Large intestine (tissue), 3 donors: ENCODE results near the gene FUT7. TPM values are rescaled to one million over a fixed set of nuclear protein-coding genes. Genes with fewer than 3 reads are reported as not detected.
"Not testable (repeated sequence)": the region's sequence is repeated elsewhere in the genome, so short reads cannot be mapped to it uniquely, and the experiment has no call there.

Experiments used
- DNase-seq, 2 donors: peaks; one replicate each; pipeline versions ENCODE4 v3.0.0 to v3.0.0-alpha.2; 2013
- H3K27ac ChIP-seq: one replicate; pipeline ENCODE4 v1.5.1; 2013; ENCODE audit warnings: low read length
- H3K27me3 ChIP-seq: 2 replicates; pipeline ENCODE4 v1.6.1; 2013; ENCODE audit warnings: low read length; ENCODE audit not compliant: control insufficient read depth, insufficient read depth
- H3K36me3 ChIP-seq: 2 replicates; pipeline ENCODE4 v1.6.1; 2013; ENCODE audit warnings: low read length; ENCODE audit not compliant: control insufficient read depth, insufficient read depth
- H3K4me1 ChIP-seq: one replicate; pipeline ENCODE4 v1.6.1; 2013; ENCODE audit warnings: low read length; ENCODE audit not compliant: control insufficient read depth, insufficient read depth
- H3K4me3 ChIP-seq: one replicate; pipeline ENCODE4 v1.5.1; 2013; ENCODE audit warnings: low read length
- H3K9me3 ChIP-seq: one replicate; pipeline ENCODE4 v1.6.1; 2013; ENCODE audit warnings: mild to moderate bottlenecking, low read depth, low read length, moderate library complexity; ENCODE audit not compliant: control insufficient read depth
- WGBS: methylation state at CpG from one replicate; pipeline ENCODE4 v1.1.5; 2013; ENCODE audit warnings: low lambda C conversion rate; ENCODE audit not compliant: insufficient coverage; 5-methylcytosine and 5-hydroxymethylcytosine counted together
- polyA plus RNA-seq: library from polyadenylated mRNA; unstranded; fragments of 120-200 nt; gene quantifications from one replicate; pipeline ENCODE4 v1.2.1, GENCODE V29; 2013

FUT7 gene
- polyA plus RNA-seq, 1 donor: 0.69 TPM

DNA sequence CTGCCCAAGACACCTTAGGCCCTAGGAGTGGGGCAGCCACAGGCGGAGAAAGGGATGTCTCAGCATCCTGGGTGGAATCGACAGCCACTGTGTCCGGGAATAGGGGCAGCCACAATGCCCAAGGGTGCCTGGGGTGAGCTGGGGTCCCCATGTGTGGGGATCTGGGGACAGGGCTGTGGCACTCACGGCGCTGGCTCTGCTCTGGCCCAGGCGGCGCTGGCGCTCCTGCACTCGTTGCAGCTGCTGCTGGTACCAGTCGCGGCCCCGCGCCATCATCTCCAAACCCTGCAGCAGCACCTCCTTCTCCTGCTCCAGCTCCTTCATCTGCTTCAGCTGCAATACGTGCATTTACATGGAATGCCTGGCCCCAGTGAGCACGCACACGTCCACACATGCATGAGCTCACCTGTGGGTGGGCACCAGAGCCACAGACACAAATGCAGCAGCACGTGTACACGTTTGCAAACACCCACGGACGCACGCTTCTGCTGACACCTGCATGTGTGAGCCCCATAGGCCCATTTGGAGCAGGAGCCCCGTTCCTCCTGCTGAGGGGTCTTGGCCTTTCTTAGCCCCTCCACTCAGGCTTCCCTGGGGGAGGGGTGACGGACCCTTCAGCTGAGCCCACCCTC lies 33.6 kb upstream of the FUT7 start:
- Histone ChIP-seq H3K36me3 (peaks cover 2% of the 10 kb centered on the region), H3K4me3 (no peak overlapping the region), H3K9me3 (no peaks in the 10 kb centered on the region), H3K27me3 (peaks cover 4% of the 10 kb centered on the region), H3K27ac (no peak overlapping the region), H3K4me1 (peaks cover 20% of the 10 kb centered on the region)
- no CpG with 5 or more reads among the region's 23 CpGs for WGBS
- DNase-seq: no peak

DNA sequence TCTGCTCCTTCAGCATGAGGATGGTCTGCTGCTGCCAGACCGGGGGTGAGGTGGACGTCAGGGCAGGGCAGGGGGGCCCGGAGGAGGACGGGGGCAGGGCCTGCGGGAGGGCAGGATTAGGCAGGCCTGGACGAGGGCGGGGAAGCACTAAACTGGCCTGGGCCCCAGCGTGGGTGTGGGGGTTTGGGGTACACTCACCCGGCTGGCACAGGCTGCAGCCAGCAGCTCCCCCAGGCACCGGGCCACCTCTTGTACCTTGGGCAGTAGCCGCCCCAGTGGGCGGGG lies 32.9 kb upstream of the FUT7 start:
- no peak for DNase-seq
- no CpG with 5 or more reads among the region's 12 CpGs for WGBS
- Histone ChIP-seq H3K4me3 (no peak overlapping the region), H3K4me1 (peaks cover 20% of the 10 kb centered on the region), H3K27ac (no peak overlapping the region), H3K27me3 (peaks cover 4% of the 10 kb centered on the region), H3K9me3 (no peaks in the 10 kb centered on the region), H3K36me3 (peaks cover 2% of the 10 kb centered on the region)

GRCh38 chr9:137064027-137064879 lies 32.4 kb upstream of the FUT7 start:
- Histone ChIP-seq H3K4me3 (no peak overlapping the region), H3K36me3 (peaks cover 2% of the 10 kb centered on the region), H3K4me1 (peaks cover 16% of the 10 kb centered on the region), H3K27me3 (no peaks in the 10 kb centered on the region), H3K9me3 (no peaks in the 10 kb centered on the region), H3K27ac (no peak overlapping the region)
- no CpG with 5 or more reads among the region's 55 CpGs for WGBS
- DNase-seq: no peak

- Histone ChIP-seq H3K36me3 (peaks cover 2% of the 10 kb centered on the region), H3K27ac (no peak overlapping the region), H3K4me1 (peaks cover 8% of the 10 kb centered on the region), H3K9me3 (no peaks in the 10 kb centered on the region), H3K4me3 (no peak overlapping the region), H3K27me3 (no peaks in the 10 kb centered on the region)
- WGBS: no CpG with 5 or more reads among the region's 26 CpGs
- no peak for DNase-seq
Measured at GRCh38 chr9:137063311-137064026, 31.6 kb upstream of the FUT7 start.

DNA sequence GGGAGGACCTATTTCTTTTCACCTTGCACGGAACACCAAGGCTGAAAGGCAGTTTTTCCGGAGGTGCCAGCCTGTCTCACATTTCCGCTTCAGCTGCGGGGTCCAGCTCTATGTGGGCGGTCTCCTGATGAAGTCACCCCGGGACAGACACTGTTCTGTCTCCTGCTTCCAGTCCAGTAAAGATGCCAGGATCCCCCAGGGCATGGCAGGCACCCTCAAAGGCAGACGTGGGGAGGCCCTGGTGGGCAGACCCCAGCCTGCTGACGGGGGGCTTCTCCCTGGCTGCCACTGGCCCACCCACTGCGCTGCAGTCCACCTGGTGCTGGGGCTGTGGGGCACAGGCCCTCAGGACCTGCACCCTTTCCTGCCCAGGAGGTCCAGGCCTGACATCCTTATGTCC lies 30.9 kb upstream of the FUT7 start:
- DNase-seq, H3K4me3 ChIP-seq, H3K4me1 ChIP-seq, H3K36me3 ChIP-seq, H3K27me3 ChIP-seq, H3K27ac ChIP-seq, H3K9me3 ChIP-seq: not testable (repeated sequence)
- WGBS: no CpG with 5 or more reads among the region's 9 CpGs

GRCh38 chr9:137062384-137062783 lies 30.5 kb upstream of the FUT7 start:
- DNase-seq: no peak
- Histone ChIP-seq H3K36me3 (peaks cover 2% of the 10 kb centered on the region), H3K4me3 (no peak overlapping the region), H3K27me3 (no peaks in the 10 kb centered on the region), H3K4me1 (no peaks in the 10 kb centered on the region), H3K9me3 (no peaks in the 10 kb centered on the region), H3K27ac (no peak overlapping the region)
- no CpG with 5 or more reads among the region's 15 CpGs for WGBS

DNA sequence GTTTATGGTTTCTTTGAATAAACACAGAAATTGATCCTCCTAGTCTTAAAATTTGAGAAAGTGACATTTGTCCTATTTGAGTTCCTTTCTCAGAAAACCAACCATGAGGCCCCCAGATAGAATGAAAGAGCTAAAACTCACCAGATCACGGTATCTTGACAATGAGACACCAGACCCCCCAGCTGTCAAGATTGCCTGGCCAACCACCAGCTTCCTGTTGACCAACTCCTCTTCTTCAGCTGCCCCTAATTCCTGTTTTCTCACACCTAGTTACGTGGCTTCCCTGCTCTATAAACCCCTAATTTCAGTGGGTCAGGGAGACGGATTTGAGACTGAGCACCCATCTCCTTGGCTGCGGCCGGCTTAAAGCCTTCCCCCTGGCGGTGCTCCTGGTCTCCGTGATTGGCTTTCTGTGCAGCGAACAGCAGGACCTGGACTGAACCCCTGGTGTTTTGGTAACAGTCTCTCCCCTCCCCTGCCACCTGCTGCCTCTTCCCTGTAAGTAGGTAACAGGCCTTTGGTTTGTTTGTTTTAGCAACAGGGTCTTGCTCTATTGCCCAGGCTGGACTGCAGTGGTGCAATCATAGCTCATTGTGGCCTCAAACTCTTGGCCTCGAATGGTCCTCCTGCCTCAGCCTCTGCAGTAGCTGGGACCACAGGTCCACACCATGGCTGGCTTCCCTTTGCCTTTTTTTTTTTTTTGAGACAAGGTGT lies 26.8 kb upstream of the FUT7 start:
- no CpG with 5 or more reads among the region's 9 CpGs for WGBS
- no peaks in the 10 kb centered on the region for H3K36me3 ChIP-seq

DNA sequence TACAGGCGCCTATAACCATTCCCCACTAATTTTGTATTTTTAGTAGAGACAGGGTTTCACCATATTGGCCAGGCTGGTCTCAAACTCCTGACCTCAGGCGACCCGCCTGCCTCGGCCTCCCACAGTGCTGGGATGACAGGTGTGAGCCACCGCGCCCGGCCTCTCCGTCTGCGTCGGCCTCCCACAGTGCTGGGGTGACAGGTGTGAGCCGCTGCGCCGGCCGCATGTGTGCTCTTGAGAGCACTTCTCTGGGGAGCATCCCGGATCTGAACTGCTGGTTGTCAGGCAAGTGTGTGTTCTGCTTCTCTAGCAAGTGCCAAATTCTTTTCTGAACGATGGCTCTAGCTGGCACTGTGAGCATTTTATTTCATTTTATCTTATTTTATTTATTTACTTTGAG lies 25.7 kb upstream of the FUT7 start:
- Histone ChIP-seq H3K36me3 (no peaks in the 10 kb centered on the region), H3K9me3 (no peaks in the 10 kb centered on the region), H3K27me3 (peaks cover 17% of the 10 kb centered on the region), H3K27ac (no peak overlapping the region), H3K4me1 (peaks cover 25% of the 10 kb centered on the region), H3K4me3 (no peak overlapping the region)
- no peak for DNase-seq
- WGBS: 35% methylated on average over 2 of the region's 16 CpGs

More for the DNA sequence above, 26.8 kb upstream of the FUT7 start:
- Histone ChIP-seq H3K9me3 (no peaks in the 10 kb centered on the region), H3K27me3 (peaks cover 6% of the 10 kb centered on the region), H3K4me3 (no peak overlapping the region), H3K4me1 (peaks cover 21% of the 10 kb centered on the region), H3K27ac (no peak overlapping the region)
- no peak for DNase-seq

DNA sequence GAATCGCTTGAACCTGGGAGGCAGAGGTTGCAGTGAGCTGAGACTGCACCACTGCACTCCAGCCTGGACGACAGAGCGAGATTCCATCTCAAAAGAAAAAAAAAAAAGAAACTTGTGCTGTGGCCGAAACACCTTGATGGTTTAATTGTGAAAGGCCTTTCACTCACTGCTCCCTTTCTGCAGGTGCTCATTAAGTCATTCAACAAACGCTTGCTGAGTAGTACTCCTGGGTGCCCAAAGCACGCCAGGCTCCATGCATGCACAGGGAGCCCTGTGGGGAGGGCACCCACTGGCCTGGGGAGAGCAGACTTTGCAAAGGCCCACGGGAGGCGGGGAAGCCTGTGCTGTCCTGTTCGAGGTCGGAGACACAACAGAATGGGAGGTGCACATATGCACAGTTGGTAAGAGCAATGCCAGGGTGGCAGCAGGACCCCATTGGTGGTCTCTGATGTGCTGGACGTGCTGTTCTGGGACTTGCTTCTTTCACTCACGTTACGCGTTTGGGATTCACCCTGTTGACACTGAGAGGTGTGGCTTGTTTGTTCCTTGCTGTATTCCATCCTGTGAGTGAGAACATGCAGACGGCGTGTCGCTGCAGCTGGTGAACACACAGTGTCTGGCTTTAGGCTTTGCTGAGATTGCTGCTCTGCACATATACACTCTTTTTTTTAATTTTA lies 25.0 kb upstream of the FUT7 start:
- WGBS: no CpG with 5 or more reads among the region's 17 CpGs
- Histone ChIP-seq H3K36me3 (no peaks in the 10 kb centered on the region), H3K4me3 (no peak overlapping the region), H3K27me3 (peaks cover 21% of the 10 kb centered on the region), H3K9me3 (no peaks in the 10 kb centered on the region), H3K27ac (no peak overlapping the region), H3K4me1 (peaks cover 25% of the 10 kb centered on the region)
- DNase-seq: no peak
